GM12872 (cell line): ENCODE results near the gene VPS51.

Experiments
- TF ChIP-seq, protein P1 (sequence below): IDR thresholded peaks from 3 replicates; pipeline ENCODE4 v1.5.1; 2011; ENCODE audit warnings: low read depth, mild to moderate bottlenecking, low read length, moderate library complexity; ENCODE audit not compliant: insufficient read depth

VPS51 gene

DNA sequence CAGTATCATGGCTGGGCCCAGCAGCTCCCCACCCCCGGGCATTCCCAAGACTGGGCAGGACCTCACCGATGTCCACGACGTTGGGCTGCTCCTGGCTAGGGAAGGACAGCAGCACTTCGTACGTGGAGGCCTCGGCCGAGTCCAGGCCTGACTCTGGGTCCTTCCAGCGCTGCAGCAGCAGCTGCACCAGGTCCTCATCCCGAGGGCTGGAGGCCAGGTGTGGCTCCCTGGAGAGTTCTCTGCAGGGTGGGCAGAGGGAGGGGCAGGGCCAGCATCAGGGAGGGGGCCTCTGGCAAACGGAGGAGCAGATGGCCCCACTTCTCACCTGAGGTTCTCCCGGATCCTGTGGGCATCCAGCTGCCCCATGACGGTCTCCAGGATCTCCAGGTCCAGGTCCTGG, 38.0 kb upstream of the VPS51 start:
- TF ChIP-seq, protein P1, sequence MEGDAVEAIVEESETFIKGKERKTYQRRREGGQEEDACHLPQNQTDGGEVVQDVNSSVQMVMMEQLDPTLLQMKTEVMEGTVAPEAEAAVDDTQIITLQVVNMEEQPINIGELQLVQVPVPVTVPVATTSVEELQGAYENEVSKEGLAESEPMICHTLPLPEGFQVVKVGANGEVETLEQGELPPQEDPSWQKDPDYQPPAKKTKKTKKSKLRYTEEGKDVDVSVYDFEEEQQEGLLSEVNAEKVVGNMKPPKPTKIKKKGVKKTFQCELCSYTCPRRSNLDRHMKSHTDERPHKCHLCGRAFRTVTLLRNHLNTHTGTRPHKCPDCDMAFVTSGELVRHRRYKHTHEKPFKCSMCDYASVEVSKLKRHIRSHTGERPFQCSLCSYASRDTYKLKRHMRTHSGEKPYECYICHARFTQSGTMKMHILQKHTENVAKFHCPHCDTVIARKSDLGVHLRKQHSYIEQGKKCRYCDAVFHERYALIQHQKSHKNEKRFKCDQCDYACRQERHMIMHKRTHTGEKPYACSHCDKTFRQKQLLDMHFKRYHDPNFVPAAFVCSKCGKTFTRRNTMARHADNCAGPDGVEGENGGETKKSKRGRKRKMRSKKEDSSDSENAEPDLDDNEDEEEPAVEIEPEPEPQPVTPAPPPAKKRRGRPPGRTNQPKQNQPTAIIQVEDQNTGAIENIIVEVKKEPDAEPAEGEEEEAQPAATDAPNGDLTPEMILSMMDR: no peak

DNA sequence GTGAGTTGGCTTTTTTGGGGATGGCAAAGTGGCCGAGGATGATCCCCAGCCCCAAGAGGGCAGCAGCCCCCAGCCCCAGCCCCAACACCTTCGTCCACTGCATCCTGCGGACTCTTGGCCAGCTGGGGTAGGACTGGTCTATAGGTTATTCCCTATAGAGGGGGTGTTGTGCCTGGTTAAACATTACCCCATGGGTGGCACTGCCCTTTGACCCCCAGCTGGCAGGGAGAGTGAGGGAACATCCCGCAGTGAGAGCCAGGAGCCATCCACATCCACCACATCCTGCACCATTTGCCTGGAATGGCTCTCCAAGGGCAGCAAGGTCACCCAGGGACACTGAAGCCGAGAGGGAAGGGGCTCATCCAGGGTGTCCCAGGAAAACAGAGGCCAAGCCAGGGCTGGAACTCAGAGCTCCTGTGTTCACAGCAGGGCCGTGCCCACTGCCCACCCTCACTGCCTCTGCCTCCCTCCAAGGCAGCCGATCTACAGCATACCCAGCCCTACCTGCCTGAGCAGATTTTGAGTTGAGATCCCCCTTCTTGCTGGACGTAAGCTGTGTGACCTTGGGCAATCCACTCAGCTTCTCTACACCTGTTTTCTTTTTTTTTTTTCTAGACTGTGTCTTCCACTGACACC, 37.5 kb upstream of the VPS51 start, which contains the start of gene NAALADL1:
Gene NAALADL1 (minus strand): TSS at position 135 of the 636 bp plus-strand sequence. CDS start 32 bp downstream, at position 103.
- TF ChIP-seq, protein P1: no peak

DNA sequence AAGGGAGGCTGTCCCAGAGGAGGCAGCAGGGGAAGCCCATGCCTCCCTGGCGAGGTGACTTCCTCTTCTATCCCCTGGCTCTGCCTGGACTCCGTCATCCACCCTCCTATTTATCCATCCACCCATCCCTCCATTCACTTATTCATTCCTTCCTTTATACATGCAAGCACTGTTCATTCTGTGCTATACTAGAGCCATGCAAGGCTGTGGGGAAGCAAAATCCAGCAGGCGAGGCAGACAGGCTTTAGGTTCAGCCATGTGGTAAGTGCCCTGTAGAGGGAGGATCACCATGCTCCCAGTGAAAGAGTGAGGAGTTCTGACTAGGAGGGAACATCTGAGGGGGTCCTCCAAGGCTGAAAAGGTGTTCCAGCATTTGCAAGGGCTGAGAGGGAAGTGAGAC, 36.5 kb upstream of the VPS51 start:
- TF ChIP-seq, protein P1: no peak

DNA sequence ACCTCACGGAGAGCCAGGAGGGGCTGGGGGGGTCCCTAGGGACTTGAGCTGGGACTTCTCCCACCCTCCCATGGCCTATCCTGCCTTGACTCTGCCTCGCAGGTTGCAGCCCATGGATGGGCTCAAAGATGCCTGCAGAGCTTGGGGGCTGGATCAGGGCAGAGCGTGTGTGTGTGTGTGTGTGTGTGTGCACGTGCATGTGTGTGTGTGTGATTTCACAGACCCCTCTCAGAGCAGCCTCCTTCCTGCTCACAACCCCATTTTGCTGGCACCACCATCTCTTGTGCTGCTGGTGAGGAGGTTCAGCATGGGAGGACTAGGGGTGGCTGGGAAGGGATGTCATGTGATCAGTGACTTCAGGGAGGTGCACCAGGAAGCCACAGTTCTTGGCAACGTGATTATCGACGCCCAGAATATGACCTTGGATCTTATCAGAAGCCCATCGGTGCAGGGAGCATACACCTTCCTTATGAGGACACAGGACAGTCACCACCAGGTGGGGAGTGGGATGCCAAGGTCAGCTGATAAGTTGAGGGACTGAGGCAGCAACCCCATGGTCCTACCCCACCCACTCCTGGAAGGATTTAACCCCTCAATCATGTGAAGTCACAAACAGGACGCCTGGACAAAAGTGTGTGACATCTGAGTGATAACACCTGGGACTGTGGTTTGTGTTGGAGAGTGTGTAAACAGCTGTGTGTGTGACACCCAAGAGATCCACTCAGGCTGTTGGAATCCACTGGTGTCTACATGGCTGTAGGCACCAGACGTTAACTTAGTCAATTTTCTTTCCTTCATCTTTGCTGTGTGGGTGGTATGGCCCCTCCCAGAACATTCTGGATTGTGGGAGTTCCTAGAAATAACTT, 35.8 kb upstream of the VPS51 start:
- TF ChIP-seq, protein P1: no peak

DNA sequence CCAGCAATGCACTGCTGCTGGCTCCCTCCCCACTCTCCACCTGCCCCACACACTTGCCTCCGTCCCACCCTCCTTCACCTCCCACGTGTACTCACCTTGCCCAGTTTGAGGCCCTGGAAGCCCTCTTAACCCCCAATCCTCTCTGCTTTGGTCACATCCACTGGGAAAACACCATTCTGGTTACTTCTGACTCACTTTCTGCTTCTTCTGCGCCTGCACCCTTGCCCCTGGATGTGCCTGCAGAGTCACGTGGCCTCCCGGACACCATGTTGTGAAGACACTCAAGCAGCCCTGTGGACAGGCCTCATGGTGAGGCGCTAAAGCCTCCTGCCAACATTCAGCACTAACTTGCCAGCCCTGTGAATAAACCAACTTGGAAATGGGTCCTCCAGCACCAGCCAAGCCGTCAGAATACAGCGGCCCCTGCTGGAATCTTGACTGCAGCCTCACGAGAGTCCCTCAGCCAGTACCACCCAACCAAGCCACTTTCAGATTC, 35.1 kb upstream of the VPS51 start:
- TF ChIP-seq, protein P1: no peak

DNA sequence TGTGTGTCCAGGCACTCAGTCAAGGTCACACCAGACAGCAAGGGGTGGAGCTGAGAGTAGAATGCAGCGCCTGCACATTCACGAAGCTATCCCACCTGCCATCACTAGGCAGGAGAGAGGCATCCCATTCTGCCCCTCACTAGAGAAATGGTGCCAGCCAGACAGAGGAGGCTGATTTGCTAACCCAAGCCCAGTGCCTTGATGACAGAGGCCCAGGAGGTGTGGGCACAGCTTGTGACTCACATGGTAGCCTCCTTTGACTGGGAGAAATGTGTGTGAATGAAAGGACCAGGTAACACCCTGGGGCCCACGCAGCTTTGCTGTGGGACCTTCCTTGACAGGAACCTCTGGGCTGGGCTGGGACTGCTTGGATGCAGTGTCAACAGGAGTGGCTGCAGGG, 32.5 kb upstream of the VPS51 start:
- TF ChIP-seq, protein P1: no peak

DNA sequence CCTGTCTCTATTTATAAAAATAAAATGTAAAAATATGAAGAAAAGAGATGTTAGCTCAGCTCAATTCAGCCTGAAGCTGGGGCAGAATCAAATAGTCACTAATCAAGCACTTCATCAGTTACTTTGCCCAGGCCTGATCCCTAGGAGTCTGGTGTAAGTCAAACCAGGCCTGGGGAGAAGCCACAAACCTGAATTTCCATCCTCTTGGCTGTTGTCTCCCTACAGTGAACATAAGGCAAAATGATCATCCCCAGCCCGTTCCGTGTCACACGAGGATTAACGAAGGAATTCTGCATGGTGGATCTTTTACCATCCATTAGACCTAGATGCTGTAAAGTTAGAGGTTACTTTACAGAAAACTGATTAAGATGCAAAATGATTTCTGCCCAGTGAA, 31.2 kb upstream of the VPS51 start:
- TF ChIP-seq, protein P1: no peak
